Measurements from ENCODE around the gene LYSMD1. TPM values are rescaled to one million over a fixed set of nuclear protein-coding genes. Genes with fewer than 3 reads are reported as not detected.

LYSMD1 gene
- total and polyA plus RNA-seq, 2 of the 8 experiments (the other 6 are each of a cell fraction or from before 2014, with no cell fraction given): 2.4 to 6.0 TPM

- no peak for TF ChIP-seq CREB1 (IDR thresholded peaks at IDR 0.05)
- TF ChIP-seq HDAC2 (IDR thresholded peaks at IDR 0.05; ENCODE audit: borderline replicate concordance in 1 of 2, low read depth in 2 of 2, low read length in 2 of 2): no peak
These were observed 32.5 kb downstream of the LYSMD1 start (continued) for GRCh38 chr1:151133018-151133806.
